GM18909 (cell line): ENCODE measurements around the gene CHERP.
"Not testable (repeated sequence)": the region's sequence is repeated elsewhere in the genome, so short reads cannot be mapped to it uniquely, and the experiment has no call there.

Experiments used
- ATAC-seq: cut with Tn5 transposase; IDR thresholded peaks from one replicate; pipeline ENCODE4 v1.9.1; 2021; ENCODE audit warnings: mild to moderate bottlenecking; ENCODE audit not compliant: unreplicated experiment, poor library complexity

CHERP gene

DNA sequence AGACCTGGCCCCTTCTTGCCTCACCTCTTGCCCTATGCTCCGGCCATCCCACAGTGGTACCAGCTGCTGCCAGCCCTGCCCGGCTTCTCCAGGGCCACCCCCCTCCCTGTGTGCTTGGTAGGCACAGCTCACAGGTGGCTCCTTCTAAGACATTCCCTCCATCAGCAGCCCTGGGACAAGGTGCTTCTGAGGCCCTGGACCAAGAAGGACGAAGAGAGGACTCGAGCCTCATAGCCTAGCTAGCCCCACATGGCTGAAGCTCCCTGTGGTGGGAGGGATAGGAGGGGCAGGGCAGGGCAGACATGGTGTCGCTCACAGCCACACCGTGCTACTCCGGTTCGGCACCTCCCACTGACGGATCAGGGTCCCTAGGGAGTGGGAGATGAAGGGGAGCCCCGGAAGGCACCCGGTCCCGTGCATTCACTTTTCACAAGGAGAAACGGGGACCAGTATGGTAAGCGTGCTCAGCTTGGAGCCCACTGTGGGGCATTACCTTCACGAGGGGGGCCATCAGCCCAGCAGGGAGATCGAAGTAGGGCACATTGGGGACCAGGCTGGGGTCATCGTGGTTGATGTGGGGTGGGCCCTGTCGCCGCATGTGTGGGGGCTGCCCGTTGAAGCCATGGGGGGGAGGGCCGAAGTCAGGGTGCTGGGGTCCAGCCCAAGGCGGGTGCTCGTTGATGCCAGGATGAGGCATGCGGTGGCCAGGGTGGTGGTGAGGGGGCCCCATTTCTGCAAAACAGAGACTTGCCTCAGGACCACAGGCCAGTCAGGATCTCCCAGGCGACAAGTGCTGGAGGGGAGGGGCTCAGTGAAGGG lies 19.5 kb downstream of the CHERP start:
- ATAC-seq = no peak

GRCh38 chr19:16521715-16522289 lies 20.4 kb downstream of the CHERP start:
- no peak for ATAC-seq

- ATAC-seq = no peak
Observed at GRCh38 chr19:16520986-16521624, 21.1 kb downstream of the CHERP start.

GRCh38 chr19:16520074-16520973 lies 21.9 kb downstream of the CHERP start:
- ATAC-seq = no peak

DNA sequence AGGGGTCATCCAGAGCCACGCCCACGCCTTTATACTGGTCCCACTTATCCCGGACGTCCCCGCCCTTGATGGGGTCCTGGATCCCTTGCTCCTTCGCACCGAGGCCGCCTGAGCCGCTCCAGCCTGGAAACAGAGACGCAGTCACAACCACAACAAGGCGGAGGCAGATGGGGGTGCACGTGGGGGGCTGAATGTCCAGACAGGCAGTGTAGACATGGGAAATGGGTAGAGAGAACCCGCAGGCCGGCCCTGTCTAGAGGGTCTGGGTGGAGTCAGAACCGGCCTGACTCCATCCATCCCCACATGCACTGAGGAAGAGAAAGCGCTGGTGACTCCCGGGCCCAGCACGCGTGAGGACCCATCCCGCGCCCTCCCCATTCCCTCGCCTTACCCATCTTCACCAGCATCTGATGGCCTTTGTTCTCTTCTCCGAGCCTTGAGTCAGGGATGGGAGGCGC lies 23.0 kb downstream of the CHERP start:
- ATAC-seq = no peak

GRCh38 chr19:16518483-16519229 lies 23.6 kb downstream of the CHERP start:
- ATAC-seq = no peak

DNA sequence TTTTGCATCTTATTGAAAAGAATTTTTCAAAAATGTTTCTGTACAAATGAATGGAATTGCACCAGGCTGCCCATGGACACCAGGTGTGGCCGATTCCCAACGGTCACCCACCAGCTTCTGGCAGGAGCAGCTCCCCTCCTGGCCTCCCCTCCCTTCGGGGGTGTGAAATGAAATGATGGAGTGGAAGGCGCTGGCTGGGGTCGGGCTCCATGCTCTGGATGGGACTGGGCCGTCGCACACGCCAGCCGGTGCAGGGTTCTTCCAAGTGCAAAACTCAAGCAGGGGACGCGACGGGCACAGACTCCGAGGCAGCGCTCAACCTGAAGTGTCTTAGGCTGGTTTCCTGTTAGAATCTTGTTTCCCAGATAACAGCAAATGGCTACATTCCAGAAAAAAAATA lies 24.2 kb downstream of the CHERP start:
- ATAC-seq = no peak

DNA sequence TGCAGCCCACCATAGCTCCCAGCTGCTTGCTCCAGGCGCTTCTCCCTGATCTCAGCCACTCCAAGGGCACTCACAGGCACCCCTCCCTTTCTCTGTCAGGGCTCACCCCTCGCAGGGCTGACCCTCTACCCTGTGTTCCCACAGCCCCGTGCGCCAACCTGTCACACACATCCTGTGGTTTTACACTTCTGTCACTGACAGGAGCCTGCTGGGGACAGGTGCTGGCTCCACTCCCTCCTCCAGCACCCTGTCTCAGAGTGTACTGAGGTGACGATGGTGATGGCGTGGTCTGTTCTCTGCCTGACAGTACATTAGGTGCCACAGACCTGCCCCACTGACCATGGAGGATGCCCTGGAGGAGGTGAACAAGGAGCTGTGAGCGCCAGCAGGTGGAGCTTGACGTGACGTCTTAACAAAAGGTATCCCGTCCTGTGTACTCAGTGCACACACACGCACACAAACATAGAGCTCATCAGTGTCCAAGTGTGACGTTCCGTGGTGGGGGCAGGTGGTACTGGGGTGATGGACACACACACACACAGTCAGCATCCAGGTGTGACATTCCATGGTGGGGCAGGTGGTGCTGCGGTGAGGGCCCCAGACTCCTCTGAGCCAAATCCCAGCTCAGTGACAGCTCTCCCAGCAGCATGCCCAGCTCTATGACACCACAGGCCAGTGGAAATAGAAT lies 25.2 kb downstream of the CHERP start:
- ATAC-seq = no peak

DNA sequence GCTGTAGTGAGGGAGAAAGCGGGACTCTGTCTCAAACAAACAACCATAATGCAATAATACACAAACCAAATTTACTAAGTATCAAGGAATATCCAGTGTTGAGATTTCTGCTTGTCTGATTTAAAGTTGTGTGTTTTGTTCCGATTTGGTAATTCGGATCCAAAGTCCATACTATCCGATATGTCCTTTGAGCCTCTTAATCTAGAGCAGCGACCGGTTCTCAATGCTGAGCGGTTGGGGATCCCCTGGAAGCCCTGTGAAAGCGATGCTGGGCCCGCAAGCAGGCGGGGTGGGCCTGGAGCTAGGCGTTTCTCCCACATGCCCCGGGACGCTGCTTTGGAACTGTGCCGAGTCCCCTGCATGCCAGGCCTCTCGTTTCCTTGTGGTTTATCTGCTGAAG lies 25.9 kb downstream of the CHERP start:
- no peak for ATAC-seq

DNA sequence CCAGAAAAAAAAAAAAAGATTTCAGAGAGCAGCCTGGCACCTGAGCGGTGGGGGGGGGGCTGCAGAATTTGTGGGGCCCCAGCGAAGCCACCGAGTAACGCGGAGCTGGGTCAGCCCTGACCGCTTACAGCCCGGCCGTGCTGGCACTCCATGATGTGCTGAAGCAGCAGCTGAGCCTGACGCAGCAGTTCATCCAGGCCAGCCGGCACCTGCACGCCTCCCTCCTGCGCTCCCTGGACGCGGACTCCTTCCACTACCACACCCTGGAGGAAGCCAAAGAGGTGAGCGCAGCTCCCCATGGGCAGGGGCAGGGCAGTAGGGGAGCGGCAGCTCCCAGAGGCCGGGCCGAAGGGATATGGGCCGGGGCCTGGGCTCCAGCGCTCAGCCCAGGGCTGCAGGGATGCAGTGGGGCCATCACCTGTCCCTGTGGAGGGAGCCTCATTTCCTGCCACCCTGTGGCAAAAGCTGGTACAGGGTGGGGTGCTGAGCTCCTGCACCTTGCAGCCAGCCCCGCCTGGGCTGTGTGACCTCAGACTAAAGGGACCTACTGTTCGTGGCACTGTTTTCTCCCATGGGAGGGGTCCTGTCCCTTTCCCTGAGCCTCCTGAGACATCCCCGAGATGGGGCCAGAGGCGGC lies 27.7 kb downstream of the CHERP start:
- no peak for ATAC-seq

- not testable (repeated sequence) for ATAC-seq
Observed at GRCh38 chr19:16512611-16513010, 29.6 kb downstream of the CHERP start.

- no peak for ATAC-seq
Observed at GRCh38 chr19:16509141-16510061, 32.8 kb downstream of the CHERP start.

DNA sequence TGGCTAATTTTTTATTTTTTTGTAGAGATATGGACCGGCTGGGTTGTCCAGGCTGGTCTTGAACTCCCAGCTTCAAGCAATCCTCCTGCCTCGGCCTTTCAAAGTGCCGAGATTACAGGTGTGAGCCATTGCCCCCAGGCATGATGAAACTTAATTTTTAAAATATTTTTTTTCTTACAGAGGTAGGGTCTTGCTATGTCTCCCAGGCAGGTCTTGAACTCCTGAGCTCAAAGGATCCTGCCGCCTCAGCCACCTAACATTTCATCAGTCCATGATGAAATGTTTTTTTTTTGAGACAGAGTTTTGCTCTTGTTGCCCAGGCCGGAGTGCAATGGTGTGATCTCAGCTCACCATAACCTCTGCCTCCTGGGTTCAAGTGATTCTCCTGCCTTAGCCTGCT lies 33.7 kb downstream of the CHERP start:
- no peak for ATAC-seq

DNA sequence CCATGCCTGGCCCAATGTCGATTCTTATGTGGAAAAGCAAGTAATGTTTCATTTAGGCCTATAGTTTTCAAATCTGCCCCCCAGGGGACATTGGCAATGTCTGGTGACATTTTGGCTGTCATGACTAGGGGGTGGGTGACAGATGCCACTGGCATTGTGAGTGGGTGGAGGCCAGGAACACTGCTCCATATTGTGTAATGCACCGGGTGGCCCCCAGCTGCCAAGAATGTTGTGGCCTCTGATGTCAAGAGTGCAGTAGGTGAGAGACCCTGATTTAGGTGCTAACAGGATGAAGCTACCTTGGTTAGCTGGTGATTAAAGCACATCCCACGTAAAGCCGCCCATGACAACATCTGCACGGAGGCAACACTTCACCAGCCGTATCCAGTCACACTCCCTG lies 35.3 kb downstream of the CHERP start:
- no peak for ATAC-seq

DNA sequence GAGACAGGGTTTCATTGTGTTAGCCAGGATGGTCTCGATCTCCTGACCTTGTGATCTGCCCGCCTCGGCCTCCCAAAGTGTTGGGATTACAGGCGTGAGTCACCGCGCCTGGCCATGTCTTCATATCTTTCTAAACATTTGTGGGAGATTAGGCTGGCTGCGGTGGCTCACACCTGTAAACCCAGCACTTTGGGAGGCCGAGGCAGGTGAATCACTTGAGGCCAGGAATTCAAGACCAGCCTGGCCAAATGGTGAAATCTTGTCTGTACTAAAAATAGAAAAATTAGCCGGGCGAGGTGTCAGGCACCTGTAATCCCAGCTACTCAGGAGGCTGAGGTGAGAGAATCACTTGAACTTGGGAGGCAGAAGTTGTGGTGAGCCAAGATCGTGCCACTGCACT lies 36.1 kb downstream of the CHERP start:
- not testable (repeated sequence) for ATAC-seq

DNA sequence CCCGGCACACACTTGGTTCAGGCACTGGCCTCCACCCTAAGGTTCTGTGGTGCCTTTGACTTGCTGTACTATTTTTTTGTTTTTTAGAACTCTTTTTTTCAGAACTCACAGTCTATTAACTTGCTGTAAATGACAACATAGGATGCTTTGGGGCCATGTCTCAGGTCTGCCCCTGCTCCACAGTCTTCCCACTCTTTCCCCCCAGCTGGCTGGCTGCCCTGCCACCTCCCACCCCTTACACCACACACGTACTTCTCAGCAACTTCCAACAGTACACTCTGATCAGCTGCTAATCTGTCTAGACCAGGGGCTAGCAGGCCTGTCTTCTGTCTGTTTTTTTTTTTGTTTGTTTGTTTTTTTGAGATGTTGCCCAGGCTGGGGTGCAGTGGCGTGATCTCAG lies 38.0 kb downstream of the CHERP start:
- ATAC-seq = no peak

DNA sequence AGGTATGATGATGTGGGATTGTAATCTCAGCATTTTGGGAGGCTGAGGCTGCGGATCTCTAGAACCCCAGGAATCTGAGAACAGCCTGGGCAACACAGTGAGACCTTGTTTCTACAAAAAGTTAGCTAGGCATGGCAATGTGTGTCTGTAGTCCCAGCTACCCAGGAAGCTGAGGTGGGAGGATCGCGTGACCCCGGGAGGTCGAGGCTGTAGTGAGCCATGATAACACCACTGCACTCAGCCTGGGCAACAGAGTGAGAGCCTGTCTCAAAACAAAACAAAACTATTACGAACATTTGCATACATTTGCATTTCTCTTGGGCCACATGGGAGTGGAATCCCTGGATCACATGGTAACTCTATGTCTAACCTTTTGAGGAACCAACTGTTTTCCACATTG lies 44.4 kb downstream of the CHERP start:
- ATAC-seq = no peak

- no peak for ATAC-seq
Observed at GRCh38 chr19:16497042-16497441, 45.2 kb downstream of the CHERP start.
